ENCODE data around the gene TUBA8. TPM values are rescaled to one million over a fixed set of nuclear protein-coding genes. Genes with fewer than 3 reads are reported as not detected.
"Not testable (repeated sequence)": the region's sequence is repeated elsewhere in the genome, so short reads cannot be mapped to it uniquely, and the experiment has no call there.

Gene TUBA8
- total RNA-seq, 1 experiment from 2014 or later: 0.45 TPM

DNA sequence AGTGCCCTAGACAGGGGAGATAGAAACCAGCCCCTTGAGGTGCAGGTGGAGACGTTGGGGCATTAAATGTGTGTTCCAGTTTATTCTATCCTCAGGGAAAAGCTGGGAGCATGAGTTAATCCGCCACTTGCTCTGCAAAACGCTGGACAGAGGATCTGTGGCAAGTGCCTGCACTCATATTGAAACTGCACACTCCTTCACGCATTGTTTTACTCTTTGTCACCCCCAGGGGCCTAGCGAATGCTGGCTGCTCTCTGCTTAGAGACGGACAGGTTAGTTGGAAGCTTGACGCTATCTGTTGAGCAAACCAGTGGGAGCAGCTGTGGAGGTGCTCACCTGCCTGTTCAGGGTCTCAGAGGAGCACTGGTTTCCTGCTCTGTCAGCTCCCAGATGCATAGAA is 53.2 kb downstream of the TUBA8 start:
- not testable (repeated sequence) for DNase-seq (ENCODE audit: extremely low read depth, low read depth)

DNA sequence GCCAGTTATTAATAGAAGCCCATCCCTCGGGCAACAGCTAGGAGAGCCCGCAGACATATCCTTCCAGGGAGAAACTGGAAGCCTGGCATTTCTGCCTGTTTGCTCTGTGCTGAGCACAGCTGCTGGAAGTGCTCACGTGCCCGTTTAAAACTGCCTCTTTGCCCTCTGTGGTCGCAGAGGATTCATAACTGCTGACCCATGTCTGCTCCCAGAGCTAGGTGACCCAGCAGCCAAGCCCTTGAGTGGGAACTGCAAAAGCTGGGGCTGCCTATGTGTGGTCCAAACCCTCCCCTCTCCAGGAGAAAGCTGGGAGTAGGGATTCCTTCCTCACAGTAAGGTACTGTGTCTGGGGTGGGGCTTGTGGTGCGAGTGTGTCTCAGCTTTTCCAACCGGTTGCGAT is 54.0 kb downstream of the TUBA8 start:
- not testable (repeated sequence) for DNase-seq (ENCODE audit: extremely low read depth, low read depth)

DNA sequence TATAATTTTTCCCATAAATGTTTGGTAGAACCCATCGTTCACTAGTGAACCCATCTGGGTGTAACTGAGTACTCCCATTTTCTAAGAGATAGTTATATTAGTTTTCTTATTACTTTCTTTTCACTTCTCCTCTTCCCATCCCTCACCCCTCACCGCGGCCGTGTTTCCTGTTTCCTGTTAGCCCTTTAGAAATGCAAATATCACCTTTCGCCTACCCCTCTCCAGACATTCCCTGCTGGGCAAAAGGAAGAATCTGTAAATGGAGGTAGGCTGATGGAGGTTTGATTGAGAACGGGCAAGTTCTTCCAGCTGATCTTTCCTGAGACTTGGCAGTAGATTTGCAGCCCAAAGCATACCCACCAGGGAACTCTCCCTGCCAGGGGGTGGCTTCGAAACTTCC is 54.7 kb downstream of the TUBA8 start:
- DNase-seq (ENCODE audit: extremely low read depth, low read depth): not testable (repeated sequence)

DNA sequence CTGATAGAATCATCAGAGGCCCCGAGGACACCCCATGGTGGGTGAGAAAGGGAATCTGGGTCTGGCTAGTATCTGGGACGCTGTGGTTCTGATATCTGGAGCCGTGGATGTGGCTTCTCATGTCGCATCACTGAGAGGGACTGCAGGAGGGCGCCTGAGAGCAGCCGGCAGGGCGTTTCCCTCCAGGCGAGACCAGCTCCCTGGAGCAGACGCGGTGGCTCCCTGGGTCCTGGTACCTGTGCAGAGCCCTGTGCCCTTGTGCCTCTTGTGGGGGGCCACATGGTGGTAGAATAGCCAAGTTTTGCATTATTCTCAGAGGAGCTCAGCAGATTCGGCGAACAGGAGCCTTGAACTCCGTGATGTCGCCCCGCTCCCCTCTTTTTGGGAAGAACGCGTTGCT is 59.7 kb downstream of the TUBA8 start:
- not testable (repeated sequence) for DNase-seq (ENCODE audit: extremely low read depth, low read depth)

DNA sequence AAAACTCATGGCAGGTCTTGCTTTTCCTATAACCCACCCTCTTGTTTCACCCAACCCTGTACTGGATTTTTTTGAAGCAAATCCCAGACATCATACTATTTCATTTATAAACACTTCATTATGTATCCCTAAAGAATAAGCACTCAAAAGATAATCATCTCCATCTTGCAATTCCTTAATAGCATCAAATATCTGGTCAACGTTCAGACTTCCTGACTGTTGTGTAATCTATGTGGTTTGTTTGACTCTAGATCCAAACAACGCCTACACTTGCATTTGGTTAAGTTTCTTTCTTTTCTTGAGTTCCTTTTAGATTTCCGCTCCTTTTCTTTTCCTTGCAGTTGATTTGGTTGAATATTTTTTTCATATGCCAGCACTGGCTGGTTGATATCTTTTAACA is 61.6 kb downstream of the TUBA8 start:
- not testable (repeated sequence) for DNase-seq (ENCODE audit: extremely low read depth, low read depth)

DNA sequence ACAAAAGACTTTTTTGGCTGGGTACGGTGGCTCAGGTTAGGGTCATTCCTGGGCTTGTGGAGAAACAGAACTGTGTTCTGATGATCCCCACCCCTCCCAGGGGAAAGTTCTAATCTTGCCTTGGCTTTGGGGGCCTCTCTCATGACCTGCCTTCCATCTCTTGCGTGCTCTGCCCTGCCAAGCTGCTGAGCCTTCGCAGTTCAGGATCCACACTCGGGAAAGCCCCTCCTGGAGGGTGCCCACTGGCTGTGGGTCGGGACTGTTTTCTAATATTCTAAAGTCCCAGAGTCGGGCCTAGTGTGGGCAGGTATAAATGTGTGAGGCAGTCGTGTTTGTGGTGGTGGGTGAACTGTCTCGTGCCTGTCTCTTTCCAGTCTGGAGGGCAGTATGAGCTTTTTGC is 62.2 kb downstream of the TUBA8 start:
- not testable (repeated sequence) for DNase-seq (ENCODE audit: extremely low read depth, low read depth)

DNA sequence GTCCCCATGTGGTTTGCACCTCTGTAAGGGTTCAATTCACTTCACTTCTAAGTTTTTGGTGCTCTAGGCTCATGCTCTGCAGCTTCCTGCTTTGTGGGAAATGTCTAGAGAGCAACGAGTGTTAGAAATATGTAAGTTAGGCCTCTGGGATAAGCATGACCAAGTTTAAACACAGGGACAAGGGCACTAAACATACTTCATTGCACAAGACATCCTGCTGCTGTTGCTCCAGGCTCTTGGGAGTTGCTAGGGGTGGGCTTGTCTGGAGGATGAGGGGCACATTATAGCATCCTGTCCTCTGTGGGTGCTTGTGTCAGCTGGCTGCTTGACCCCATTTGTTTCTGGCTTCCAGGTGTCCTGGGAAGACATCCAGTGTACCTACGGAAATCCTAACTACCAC is 62.8 kb downstream of the TUBA8 start:
- not testable (repeated sequence) for DNase-seq (ENCODE audit: extremely low read depth, low read depth)

Small RNA genes lying within 50 kb of the gene (small RNA-seq; reads per million reads assigned to genes)
- gene AC016027.5: 0 reads per million in 2 experiments

Other genes starting within 250 kb of the TUBA8 start
- 11.3 and 15.2 TPM in 2 replicates for gene MICAL3, start 86.2 kb upstream of the TUBA8 start, total RNA-seq (2014; rRNA removed; shearing (Covaris generic))
- gene PEX26, start 32.8 kb upstream of the TUBA8 start, total RNA-seq (2014; rRNA removed; shearing (Covaris generic)): 14.7 and 17.8 TPM in 2 replicates
- 14.6 and 16.2 TPM in 2 replicates for gene USP18, start 39.4 kb downstream of the TUBA8 start, total RNA-seq (2014; rRNA removed; shearing (Covaris generic))